Left ventricle myocardium inferior (tissue), 1 donor: ENCODE measurements around the gene L3MBTL4. TPM values are rescaled to one million over a fixed set of nuclear protein-coding genes. Genes with fewer than 3 reads are reported as not detected.
"Not testable (repeated sequence)": the region's sequence is repeated elsewhere in the genome, so short reads cannot be mapped to it uniquely, and the experiment has no call there.

Experiments
- DNase-seq: peaks from one replicate; pipeline ENCODE4 v3.0.0-alpha.2; 2020
- H3K27ac ChIP-seq: fragments of 200-600 bp; replicated peaks from 2 replicates; pipeline ENCODE4 v1.8.0; 2021
- H3K27me3 ChIP-seq: fragments of 200-600 bp; 2 replicates; pipeline ENCODE4 v1.8.0; 2021; ENCODE audit warnings: low read depth
- H3K36me3 ChIP-seq: fragments of 200-600 bp; 2 replicates; pipeline ENCODE4 v1.8.0; 2021
- H3K4me1 ChIP-seq: fragments of 200-600 bp; 2 replicates; pipeline ENCODE4 v1.8.0; 2021
- H3K4me3 ChIP-seq: fragments of 200-600 bp; 2 replicates; pipeline ENCODE4 v1.8.0; 2021; ENCODE audit warnings: mild to moderate bottlenecking, moderate library complexity
- H3K9me3 ChIP-seq: fragments of 200-600 bp; replicated peaks from 2 replicates; pipeline ENCODE4 v1.8.0; 2021
- intact Hi-C: fragments of 100-400 bp; cut with micrococcal nuclease; formaldehyde crosslinking; loops from one replicate; pipeline ENCODE4 v1.11.0; 2022
- total RNA-seq: library from RNA; stranded (reverse); fragmentation: NEBNext Ultra II Directional; extraction: Animal tissue kit (Norgen Biotek cat#: 25700); gene quantifications from one replicate; pipeline ENCODE4 v1.2.1, GENCODE V29; 2021
- TF ChIP-seq, protein P1 (sequence below): fragments of 200-600 bp; IDR thresholded peaks from 2 replicates; pipeline ENCODE4 v1.8.0; 2021; ENCODE audit warnings: antibody characterized with exemption, mild to moderate bottlenecking, borderline replicate concordance
- donor health status: DM: no; HTN: yes; CAD: no; lungs with severe emphysema.

L3MBTL4 gene
- total RNA-seq, 1 donor from 2014 or later = 3.5 TPM

- Histone ChIP-seq H3K36me3 (no peaks in the 10 kb centered on the region), H3K27me3 (no peaks in the 10 kb centered on the region), H3K4me3 (no peak overlapping the region), H3K27ac (no peak overlapping the region), H3K9me3 (no peaks in the 10 kb centered on the region), H3K4me1 (no peaks in the 10 kb centered on the region)
- no peak for DNase-seq
- intact Hi-C loops = no loop called here
- TF ChIP-seq, protein P1, sequence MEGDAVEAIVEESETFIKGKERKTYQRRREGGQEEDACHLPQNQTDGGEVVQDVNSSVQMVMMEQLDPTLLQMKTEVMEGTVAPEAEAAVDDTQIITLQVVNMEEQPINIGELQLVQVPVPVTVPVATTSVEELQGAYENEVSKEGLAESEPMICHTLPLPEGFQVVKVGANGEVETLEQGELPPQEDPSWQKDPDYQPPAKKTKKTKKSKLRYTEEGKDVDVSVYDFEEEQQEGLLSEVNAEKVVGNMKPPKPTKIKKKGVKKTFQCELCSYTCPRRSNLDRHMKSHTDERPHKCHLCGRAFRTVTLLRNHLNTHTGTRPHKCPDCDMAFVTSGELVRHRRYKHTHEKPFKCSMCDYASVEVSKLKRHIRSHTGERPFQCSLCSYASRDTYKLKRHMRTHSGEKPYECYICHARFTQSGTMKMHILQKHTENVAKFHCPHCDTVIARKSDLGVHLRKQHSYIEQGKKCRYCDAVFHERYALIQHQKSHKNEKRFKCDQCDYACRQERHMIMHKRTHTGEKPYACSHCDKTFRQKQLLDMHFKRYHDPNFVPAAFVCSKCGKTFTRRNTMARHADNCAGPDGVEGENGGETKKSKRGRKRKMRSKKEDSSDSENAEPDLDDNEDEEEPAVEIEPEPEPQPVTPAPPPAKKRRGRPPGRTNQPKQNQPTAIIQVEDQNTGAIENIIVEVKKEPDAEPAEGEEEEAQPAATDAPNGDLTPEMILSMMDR = no peak
These were observed 216.1 kb downstream of the L3MBTL4 start for GRCh38 chr18:6198585-6198984.

- Histone ChIP-seq H3K4me3 (no peak overlapping the region), H3K36me3 (no peaks in the 10 kb centered on the region), H3K27ac (no peak overlapping the region), H3K9me3 (peaks cover 8% of the 10 kb centered on the region), H3K4me1 (no peaks in the 10 kb centered on the region), H3K27me3 (no peaks in the 10 kb centered on the region)
- TF ChIP-seq, protein P1 = no peak
- intact Hi-C loops = no loop called here
- DNase-seq = no peak
These were observed 220.1 kb downstream of the L3MBTL4 start for GRCh38 chr18:6194640-6195039.

- H3K36me3 ChIP-seq, H3K27me3 ChIP-seq, intact Hi-C loops, H3K27ac ChIP-seq, H3K4me1 ChIP-seq, DNase-seq, H3K4me3 ChIP-seq: not testable (repeated sequence)
- peaks cover 23% of the 10 kb centered on the region for H3K9me3 ChIP-seq
These were observed 228.9 kb downstream of the L3MBTL4 start for GRCh38 chr18:6185782-6186181.

DNA sequence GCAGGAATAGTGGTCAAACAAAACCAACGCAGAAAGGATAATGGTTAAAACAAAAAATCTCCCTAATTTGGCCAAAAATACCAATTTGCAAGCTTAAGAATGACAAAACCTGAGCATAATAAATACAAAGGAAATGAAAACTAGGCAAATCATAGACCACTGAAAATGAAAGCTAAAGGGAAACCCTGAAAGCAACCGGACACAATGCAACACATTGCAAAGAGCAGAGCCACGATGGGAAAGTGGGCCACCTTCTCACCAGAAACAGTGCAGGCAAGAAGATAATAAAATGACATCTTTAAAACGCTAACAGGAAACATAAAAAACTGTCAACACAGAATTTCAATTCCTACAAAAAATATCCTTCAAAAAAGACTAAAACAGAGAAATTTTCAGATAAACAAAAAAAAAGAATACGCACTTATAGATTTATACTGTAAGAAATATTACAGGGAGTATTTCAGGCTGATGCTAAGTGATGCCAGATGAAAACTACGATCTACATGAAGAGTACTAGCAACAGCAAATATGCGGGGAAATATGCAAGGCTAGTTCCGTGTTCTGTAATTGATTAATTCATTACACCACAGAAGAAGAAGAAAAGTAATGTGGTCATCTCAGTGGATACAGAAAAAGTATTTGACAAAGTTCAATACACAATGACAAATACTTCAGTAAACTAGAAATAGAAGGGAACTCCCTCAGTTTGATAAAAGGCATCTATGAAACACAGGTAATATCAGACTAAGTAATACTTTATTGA lies 239.5 kb downstream of the L3MBTL4 start:
- Histone ChIP-seq H3K27me3 (no peaks in the 10 kb centered on the region), H3K9me3 (no peaks in the 10 kb centered on the region), H3K4me3 (no peak overlapping the region), H3K36me3 (no peaks in the 10 kb centered on the region), H3K4me1 (no peaks in the 10 kb centered on the region), H3K27ac (no peak overlapping the region)
- TF ChIP-seq, protein P1 = no peak
- no peak for DNase-seq
- intact Hi-C loops = no loop called here

DNA sequence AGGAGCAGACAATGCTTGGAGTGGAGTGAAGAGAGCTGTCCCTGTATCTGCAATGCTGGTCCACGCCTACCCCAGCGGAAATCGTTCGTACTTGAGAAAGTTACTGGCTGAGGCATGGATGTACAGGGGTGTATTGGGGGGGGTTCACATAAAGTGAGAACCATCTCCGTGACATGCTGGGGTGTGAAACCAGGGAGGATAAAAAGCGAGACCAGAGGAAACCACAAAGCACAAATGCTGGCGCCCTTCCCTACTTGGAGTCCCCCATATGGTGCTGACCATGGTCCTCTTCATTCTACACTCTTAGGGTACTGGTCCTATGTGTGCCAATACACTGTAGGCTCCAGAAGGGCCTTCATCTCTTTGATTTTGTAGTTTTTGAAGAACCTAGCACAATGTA lies 244.1 kb downstream of the L3MBTL4 start:
- H3K4me3 ChIP-seq = no peak overlapping the region
- H3K4me1 ChIP-seq = no peaks in the 10 kb centered on the region
- intact Hi-C loops = no loop called here
- H3K9me3 ChIP-seq = no peaks in the 10 kb centered on the region
- no peaks in the 10 kb centered on the region for H3K27me3 ChIP-seq
- DNase-seq = no peak
- H3K36me3 ChIP-seq = no peaks in the 10 kb centered on the region
- no peak overlapping the region for H3K27ac ChIP-seq
- TF ChIP-seq, protein P1 = no peak

DNA sequence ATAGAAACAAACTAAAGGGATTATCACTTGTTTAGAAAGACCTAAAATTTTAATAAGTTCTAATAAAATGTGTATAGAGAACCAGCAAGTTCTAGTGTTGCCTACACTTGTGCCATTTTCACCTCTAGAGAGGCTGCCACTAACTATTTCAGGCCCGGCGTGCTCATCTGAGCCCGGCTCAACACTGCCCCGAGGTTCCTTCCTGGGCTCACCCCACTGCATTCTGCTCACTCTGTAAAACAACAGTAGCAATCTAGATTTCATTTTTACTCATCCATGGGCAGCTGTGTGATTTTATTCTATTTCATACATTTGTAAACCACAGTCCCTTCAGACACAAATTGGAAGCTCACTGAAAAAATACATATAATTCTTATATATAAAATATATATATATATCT lies 253.2 kb downstream of the L3MBTL4 start:
- Histone ChIP-seq H3K27me3 (no peaks in the 10 kb centered on the region), H3K4me3 (no peak overlapping the region), H3K27ac (no peak overlapping the region), H3K9me3 (peaks cover 17% of the 10 kb centered on the region), H3K4me1 (peaks cover 12% of the 10 kb centered on the region), H3K36me3 (no peaks in the 10 kb centered on the region)
- DNase-seq = no peak
- intact Hi-C loops = no loop called here
- TF ChIP-seq, protein P1 = no peak
